H1 (cell line): Measurements from ENCODE around the gene ABCA1. TPM values are rescaled to one million over a fixed set of nuclear protein-coding genes. Genes with fewer than 3 reads are reported as not detected.

ENCODE experiments used
- CTCF ChIA-PET: fragments of 300-600 bp; sonication (Branson Sonifier 250); formaldehyde crosslinking; loops from one replicate; lab custom pipeline; 2021; ENCODE audit not compliant: partially characterized antibody; lab: Charles Lee
- POLR2A ChIA-PET: fragments of 300-600 bp; sonication (Branson Sonifier 250); formaldehyde crosslinking; loops from one replicate; lab custom pipeline; 2021; ENCODE audit warnings: inconsistent platforms; ENCODE audit not compliant: partially characterized antibody; lab: Charles Lee
- DNase-seq, 2 experiments: peaks; one replicate each; pipeline versions ENCODE4 v3.0.0 to v3.0.0-alpha.2; 2010 to 2022; ENCODE audit warnings: low spot score in 2 of 2, low read depth in 1 of 2, mixed read lengths in 1 of 2
- FAIRE-seq: peaks from 2 replicates; lab custom pipeline; 2011; peaks lifted over from hg19 to GRCh38; lab: Jason Lieb, UNC
- H2AFZ ChIP-seq: 2 replicates; pipeline ENCODE4 v1.8.1; 2012; ENCODE audit warnings: low read length, inconsistent platforms
- H2AK5ac ChIP-seq: 2 replicates; pipeline ENCODE4 v1.6.1; 2013; ENCODE audit warnings: low read depth, low read length
- H2BK120ac ChIP-seq: replicated peaks from 2 replicates; pipeline ENCODE3; 2013; ENCODE audit warnings: low read depth, low read length, inconsistent platforms
- H2BK12ac ChIP-seq: 2 replicates; pipeline ENCODE4 v1.6.1; 2013; ENCODE audit warnings: low read depth, low read length
- H2BK15ac ChIP-seq: 2 replicates; pipeline ENCODE4 v1.6.1; 2013; ENCODE audit warnings: low read length
- H2BK20ac ChIP-seq: 2 replicates; pipeline ENCODE4 v1.6.1; 2013; ENCODE audit warnings: low read length
- H2BK5ac ChIP-seq: 2 replicates; pipeline ENCODE4 v1.6.1; 2013; ENCODE audit warnings: low read depth, low read length
- H3K14ac ChIP-seq: 2 replicates; pipeline ENCODE4 v1.6.1; 2013; ENCODE audit warnings: inconsistent platforms; ENCODE audit not compliant: insufficient read length
- H3K18ac ChIP-seq: 2 replicates; pipeline ENCODE4 v1.6.1; 2013; ENCODE audit warnings: low read length; ENCODE audit errors: extremely low read depth
- H3K23ac ChIP-seq: 2 replicates; pipeline ENCODE4 v1.6.1; 2013; ENCODE audit warnings: inconsistent platforms; ENCODE audit not compliant: insufficient read length
- H3K23me2 ChIP-seq: 2 replicates; pipeline ENCODE4 v1.6.1; 2013; ENCODE audit warnings: low read depth, low read length
- H3K27ac ChIP-seq: 2 replicates; pipeline ENCODE4 v1.6.1; 2011; ENCODE audit warnings: low read depth, low read length, inconsistent platforms
- H3K27me3 ChIP-seq, 4 experiments: replicated peaks in 1 of 4; 1 replicate in 1 of 4; 2 replicates in 3 of 4; pipeline versions ENCODE4 v1.6.1 to v1.8.1; 2011 to 2013; ENCODE audit warnings: low read length in 3 of 4, mild to moderate bottlenecking in 3 of 4, inconsistent platforms in 2 of 4, mixed read lengths in 2 of 4, moderate library complexity in 1 of 4; ENCODE audit not compliant: control insufficient read depth in 3 of 4, insufficient read depth in 3 of 4; ENCODE audit errors: extremely low read depth in 1 of 4
- H3K36me3 ChIP-seq, 4 experiments: 2 replicates each; pipeline versions ENCODE4 v1.6.1 to v1.8.1; 2011 to 2013; ENCODE audit warnings: mild to moderate bottlenecking in 4 of 4, low read length in 3 of 4, moderate library complexity in 2 of 4, control low read depth in 1 of 4, inconsistent platforms in 1 of 4; ENCODE audit not compliant: insufficient read depth in 4 of 4, control insufficient read depth in 2 of 4
- H3K4ac ChIP-seq: replicated peaks from 2 replicates; pipeline ENCODE3; 2013; ENCODE audit warnings: low read length, low read depth, mixed read lengths, inconsistent platforms; ENCODE audit not compliant: insufficient read length
- H3K4me1 ChIP-seq, 4 experiments: replicated peaks in 1 of 4; 1 replicate in 1 of 4; 2 replicates in 3 of 4; pipeline versions ENCODE4 v1.6.1 to v1.8.1; 2011 to 2013; ENCODE audit warnings: low read length in 3 of 4, inconsistent platforms in 2 of 4, mixed read lengths in 1 of 4; ENCODE audit not compliant: insufficient read depth in 4 of 4, control insufficient read depth in 3 of 4
- H3K4me2 ChIP-seq, 2 experiments: 2 replicates each; pipeline versions ENCODE4 v1.6.1 to v1.8.1; 2011 to 2013; ENCODE audit warnings: low read depth in 2 of 2, low read length in 2 of 2, control low read depth in 1 of 2, inconsistent platforms in 1 of 2, mild to moderate bottlenecking in 1 of 2; ENCODE audit not compliant: insufficient read depth in 1 of 2
- H3K4me3 ChIP-seq, 4 experiments: fragments of 200-600, 300-600 bp in 1 of 4; sonication (generic), shearing (Covaris generic), sonication (Bioruptor Twin) in 1 of 4; 2 replicates each; pipeline versions ENCODE4 v1.5.1 to v1.8.1; 2011 to 2016; ENCODE audit warnings: low read length in 4 of 4, low read depth in 3 of 4, control low read depth in 2 of 4, inconsistent platforms in 2 of 4, mild to moderate bottlenecking in 2 of 4, mixed read lengths in 1 of 4, moderate library complexity in 1 of 4; ENCODE audit not compliant: insufficient read depth in 2 of 4; ENCODE audit errors: extremely low read depth in 1 of 4
- H3K56ac ChIP-seq: replicated peaks from 2 replicates; pipeline ENCODE3; 2013; ENCODE audit warnings: low read depth, mild to moderate bottlenecking, mixed read lengths, low read length, inconsistent platforms; ENCODE audit not compliant: insufficient read length
- H3K79me1 ChIP-seq: 2 replicates; pipeline ENCODE4 v1.6.1; 2013; ENCODE audit warnings: low read depth, low read length, control low read depth
- H3K79me2 ChIP-seq, 2 experiments: 2 replicates each; pipeline versions ENCODE4 v1.6.1 to v1.8.1; 2012 to 2013; ENCODE audit warnings: low read length in 2 of 2, mild to moderate bottlenecking in 2 of 2, inconsistent platforms in 1 of 2; ENCODE audit not compliant: insufficient read depth in 2 of 2, control insufficient read depth in 1 of 2
- H3K9ac ChIP-seq, 4 experiments: replicated peaks in 1 of 4; 1 replicate in 1 of 4; 2 replicates in 3 of 4; pipeline versions ENCODE4 v1.6.1 to v1.8.1; 2011 to 2013; ENCODE audit warnings: low read depth in 3 of 4, low read length in 3 of 4, control low read depth in 2 of 4, mild to moderate bottlenecking in 2 of 4, moderate library complexity in 2 of 4, inconsistent platforms in 1 of 4; ENCODE audit errors: extremely low read depth in 1 of 4
- H3K9me3 ChIP-seq, 2 experiments: 2 replicates each; pipeline versions ENCODE4 v1.6.1 to v1.8.1; 2012 to 2013; ENCODE audit warnings: mild to moderate bottlenecking in 2 of 2, moderate library complexity in 2 of 2, control low read depth in 1 of 2, inconsistent platforms in 1 of 2, low read depth in 1 of 2, low read length in 1 of 2, mixed read lengths in 1 of 2; ENCODE audit not compliant: insufficient read depth in 2 of 2
- H4K20me1 ChIP-seq, 2 experiments: replicated peaks in 1 of 2; 2 replicates each; pipeline versions ENCODE3 to v1.8.1; 2011 to 2013; ENCODE audit warnings: inconsistent platforms in 2 of 2, low read length in 2 of 2, mild to moderate bottlenecking in 1 of 2; ENCODE audit not compliant: insufficient read depth in 2 of 2, control insufficient read depth in 1 of 2
- H4K5ac ChIP-seq: 2 replicates; pipeline ENCODE4 v1.6.1; 2013; ENCODE audit warnings: low read length, low read depth, mixed read lengths, inconsistent platforms; ENCODE audit not compliant: insufficient read length
- H4K8ac ChIP-seq: 2 replicates; pipeline ENCODE4 v1.8.0; 2013; ENCODE audit warnings: mild to moderate bottlenecking, moderate library complexity, low read length, inconsistent platforms; ENCODE audit not compliant: insufficient read depth; ENCODE audit errors: extremely low read depth
- H4K91ac ChIP-seq: replicated peaks from 2 replicates; pipeline ENCODE3; 2013; ENCODE audit warnings: low read length, mixed read lengths, inconsistent platforms; ENCODE audit not compliant: insufficient read length
- ASH2L ChIP-seq: fragments of 200-600, 300-600 bp; sonication (generic); IDR thresholded peaks from one replicate; pipeline ENCODE4 v1.7.1; 2017; ENCODE audit warnings: low read length
- CHD2 ChIP-seq: IDR thresholded peaks from 2 replicates; pipeline ENCODE4 v1.6.1; 2012; ENCODE audit warnings: low read length, improper control_type of control experiment
- HDAC2 ChIP-seq, 2 experiments: fragments of 300-600 bp in 1 of 2; sonication (generic) in 1 of 2; IDR thresholded peaks; 2 replicates each; pipeline ENCODE4 v1.6.1; 2011 to 2012; ENCODE audit warnings: low read depth in 2 of 2, low read length in 2 of 2, mild to moderate bottlenecking in 2 of 2, moderate library complexity in 2 of 2, borderline replicate concordance in 1 of 2, inconsistent platforms in 1 of 2
- KDM1A ChIP-seq: fragments of 200-600, 300-600 bp; sonication (generic); IDR thresholded peaks from 2 replicates; pipeline ENCODE4 v1.7.1; 2016; ENCODE audit warnings: mild to moderate bottlenecking, low read length, borderline replicate concordance
- NRF1 ChIP-seq: IDR thresholded peaks from 2 replicates; pipeline ENCODE4 v1.6.1; 2011; ENCODE audit warnings: mild to moderate bottlenecking, low read depth, low read length, improper control_type of control experiment
- PHF8 ChIP-seq: fragments of 200-600 bp; sonication (generic); conservative IDR thresholded peaks from 2 replicates; pipeline ENCODE4 v1.7.1; 2012; ENCODE audit warnings: low read depth, mild to moderate bottlenecking, inconsistent platforms, low read length, moderate library complexity
- RNF2 ChIP-seq: fragments of 200-900, 300-1000 bp; sonication (generic); IDR thresholded peaks from 2 replicates; pipeline ENCODE4 v1.7.1; 2016; ENCODE audit warnings: borderline replicate concordance, low read depth, mild to moderate bottlenecking, antibody characterized with exemption, low read length; ENCODE audit not compliant: poor library complexity, severe bottlenecking; ENCODE audit errors: missing control alignments
- SIN3A ChIP-seq, 2 experiments: IDR thresholded peaks in 1 of 2; conservative IDR thresholded peaks in 1 of 2; 2 replicates each; pipeline ENCODE4 v1.6.1; 2011 to 2012; ENCODE audit warnings: low read length in 2 of 2, improper control_type of control experiment in 1 of 2, low read depth in 1 of 2, mild to moderate bottlenecking in 1 of 2
- SRF ChIP-seq: IDR thresholded peaks from 2 replicates; pipeline ENCODE4 v1.6.1; 2011; ENCODE audit warnings: mild to moderate bottlenecking, low read depth, low read length, moderate library complexity
- SUZ12 ChIP-seq: fragments of 200-600 bp; sonication (generic); IDR thresholded peaks from 2 replicates; pipeline ENCODE4 v1.6.1; 2012; ENCODE audit warnings: mild to moderate bottlenecking, inconsistent platforms, low read length, moderate library complexity, mixed read lengths
- TBP ChIP-seq: IDR thresholded peaks from 2 replicates; pipeline ENCODE4 v1.6.1; 2011; ENCODE audit warnings: low read depth, low read length, improper control_type of control experiment
- WGBS, 2 experiments: shearing (Covaris generic) in 1 of 2; methylation state at CpG; one replicate each; pipeline versions ENCODE4 v1.1.6 to v1.1.7; 2013 to 2015; ENCODE audit warnings: low lambda C conversion rate in 2 of 2, mixed read lengths in 2 of 2, inconsistent platforms in 1 of 2, low coverage in 1 of 2, missing lambda C conversion rate in 1 of 2; ENCODE audit not compliant: insufficient replicate concordance in 2 of 2, insufficient coverage in 1 of 2, insufficient read length in 1 of 2; ENCODE audit errors: extremely low coverage in 1 of 2, missing lambda C conversion rate in 1 of 2; 5-methylcytosine and 5-hydroxymethylcytosine counted together
- polyA plus RNA-seq, 7 experiments: library from polyadenylated mRNA; depleted of rRNA in 3 of 7; stranded (reverse) in 5 of 7; unstranded in 2 of 7; fragments of >200 nt in 5 of 7; fragments of 200-250 nt in 2 of 7; gene quantifications; 1 replicate in 5 of 7; 2 replicates in 1 of 7; 4 replicates in 1 of 7; pipeline versions ENCODE4 v1.2.1 to v1.2.3, GENCODE V29; 2011 to 2013; ENCODE audit warnings: missing spikeins in 2 of 7, mixed read lengths in 2 of 7
- total RNA-seq: library from RNA; stranded (reverse); fragmentation: NEBNext Ultra II Directional; extraction: Animal tissue kit (Norgen Biotek cat#: 25700); gene quantifications from 2 replicates; pipeline ENCODE4 v1.2.1, GENCODE V29; 2021

The ABCA1 gene
- total and polyA plus RNA-seq, 2 of the 8 experiments (the other 6 are each of a cell fraction or from before 2014, with no cell fraction given), result 6.9 to 7.8 TPM

GRCh38 chr9:104786293-104786692, 141.7 kb downstream of the ABCA1 start:
- Histone ChIP-seq H3K14ac (no peak overlapping the region), H3K4me3 (no peak overlapping the region), H3K36me3 (peaks cover 5 to 30% (median 28%) of the 10 kb centered on the region in 4 experiments; a peak in 7 of 8 replicates), H3K4ac (no peak overlapping the region), H2BK15ac (no peak overlapping the region), H2AK5ac (no peak overlapping the region), H3K18ac (no peak overlapping the region), H3K4me2 (no peak overlapping the region), H3K9ac (no peak overlapping the region), H4K5ac (no peak overlapping the region), H3K56ac (no peak overlapping the region), H2BK12ac (no peak overlapping the region), H2BK5ac (no peak overlapping the region), H3K27ac (no peak overlapping the region), H4K91ac (no peak overlapping the region), H4K20me1 (no peaks in the 10 kb centered on the region), H4K8ac (no peak overlapping the region; the same call in 1 of the 2 replicates), H3K27me3 (no peaks in the 10 kb centered on the region), H3K4me1 (no peaks in the 10 kb centered on the region), H3K9me3 (no peaks in the 10 kb centered on the region), H2BK120ac (no peak overlapping the region), H3K23me2 (no peaks in the 10 kb centered on the region), H3K79me1 (no peaks in the 10 kb centered on the region), H3K23ac (no peak overlapping the region), H3K79me2 (no peaks in the 10 kb centered on the region), H2BK20ac (no peak overlapping the region), H2AFZ (no peak overlapping the region)
- CTCF ChIA-PET, result no interaction called here
- FAIRE-seq, result no peak
- POLR2A ChIA-PET, result no interaction called here
- 91% methylated on average over 1 of the region's 1 CpG; no CpG with 5 or more reads in 1 of the 2 experiments for WGBS, 2 experiments
- DNase-seq, result no peak
- TF ChIP-seq KDM1A, result no peak
- TF ChIP-seq CHD2, result no peak
- no peak for TF ChIP-seq RNF2
- TF ChIP-seq ASH2L, result no peak
- TF ChIP-seq SUZ12, result no peak
- TF ChIP-seq SRF, result no peak
- no peak for TF ChIP-seq SIN3A (conservative IDR thresholded peaks at IDR 0.05 in 1 of 2, IDR thresholded peaks at IDR 0.05 in 1 of 2; ENCODE audit: low read depth in 1 of 2, low read length in 2 of 2)
- TF ChIP-seq HDAC2 (IDR thresholded peaks at IDR 0.05; ENCODE audit: borderline replicate concordance in 1 of 2, low read depth in 2 of 2, low read length in 2 of 2), result no peak
- no peak for TF ChIP-seq TBP
- no peak for TF ChIP-seq PHF8
- TF ChIP-seq NRF1, result no peak
- TF ChIP-seq, all 59 proteins: peak for 0
